ELF-1 (cell line): ENCODE measurements around the gene PTPRJ.

Experiments used
- DNase-seq: peaks from one replicate; pipeline ENCODE4 v3.0.0-alpha.2; 2016; ENCODE audit warnings: low read depth, low spot score

The PTPRJ gene

GRCh38 chr11:48093323-48093722 is 113.0 kb downstream of the PTPRJ start:
- DNase-seq, result no peak

- no peak for DNase-seq
Observed at GRCh38 chr11:48093795-48094642, 113.7 kb downstream of the PTPRJ start.

- DNase-seq, result no peak
Observed at GRCh38 chr11:48094643-48095339, 114.4 kb downstream of the PTPRJ start.

- DNase-seq, result no peak
Observed at GRCh38 chr11:48095779-48096470, 115.6 kb downstream of the PTPRJ start.

DNA sequence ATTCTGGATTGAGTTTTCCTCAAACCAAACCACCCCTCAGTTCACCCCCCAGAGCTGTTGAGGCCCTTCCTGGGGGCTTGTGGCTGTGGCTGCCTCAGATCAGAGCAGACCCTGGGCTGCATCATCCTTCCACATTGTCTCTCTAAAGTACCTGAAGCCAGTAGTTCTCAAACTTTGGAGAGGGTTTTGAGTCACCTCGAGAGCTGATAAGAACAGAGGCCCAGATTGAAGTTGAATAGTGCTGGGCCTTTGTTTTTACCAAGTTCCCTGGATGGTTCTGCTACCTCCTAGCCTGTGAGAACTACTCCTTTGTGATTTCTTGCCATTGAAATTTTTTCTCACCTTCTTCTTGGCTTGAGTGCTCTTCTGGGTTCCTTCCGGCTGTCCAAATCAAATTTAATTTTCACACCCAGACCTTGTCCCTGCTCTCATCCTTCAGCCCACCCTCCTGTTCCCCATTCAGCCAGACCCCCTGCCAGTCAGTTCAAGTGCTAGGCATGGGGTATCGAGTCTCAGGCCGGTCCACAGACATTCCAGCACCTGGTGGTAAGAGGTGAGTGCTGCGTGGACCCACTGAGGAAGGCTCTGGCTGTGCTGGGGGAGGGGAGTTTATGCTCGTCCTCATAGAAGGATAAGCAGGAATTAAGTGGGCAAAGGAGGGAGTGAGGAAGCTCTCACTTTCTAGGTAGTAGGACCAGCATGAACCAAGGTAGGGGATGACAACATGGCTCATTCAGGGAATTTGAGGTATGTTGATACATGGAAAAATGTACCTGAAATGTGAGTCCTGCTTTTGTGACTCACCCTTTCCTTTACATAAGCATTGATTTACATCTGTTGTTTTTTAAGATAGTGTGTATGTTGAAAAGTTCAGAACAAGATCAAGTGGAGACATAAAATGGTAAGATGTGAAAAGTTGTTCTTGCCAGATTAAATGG is 116.5 kb downstream of the PTPRJ start:
- no peak for DNase-seq

DNA sequence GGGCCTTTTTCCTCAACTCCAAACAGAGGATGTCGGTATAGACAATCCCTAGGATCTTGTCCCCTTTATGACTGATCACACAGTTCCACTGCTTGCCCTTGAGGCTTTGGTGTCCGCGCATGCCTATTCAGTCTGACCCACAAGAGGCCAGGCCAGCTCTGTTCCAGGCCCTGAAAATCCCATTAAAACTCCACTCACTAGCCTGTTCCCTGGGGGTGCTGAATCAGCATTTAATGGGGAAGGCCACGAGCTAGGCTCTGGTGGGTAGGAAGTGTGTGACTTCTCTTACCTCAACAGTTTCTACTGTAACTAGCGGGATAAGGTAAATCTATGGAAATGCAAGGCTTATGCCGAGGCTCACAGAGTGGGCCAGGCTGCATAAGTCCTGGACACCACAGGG is 117.7 kb downstream of the PTPRJ start:
- no peak for DNase-seq

DNA sequence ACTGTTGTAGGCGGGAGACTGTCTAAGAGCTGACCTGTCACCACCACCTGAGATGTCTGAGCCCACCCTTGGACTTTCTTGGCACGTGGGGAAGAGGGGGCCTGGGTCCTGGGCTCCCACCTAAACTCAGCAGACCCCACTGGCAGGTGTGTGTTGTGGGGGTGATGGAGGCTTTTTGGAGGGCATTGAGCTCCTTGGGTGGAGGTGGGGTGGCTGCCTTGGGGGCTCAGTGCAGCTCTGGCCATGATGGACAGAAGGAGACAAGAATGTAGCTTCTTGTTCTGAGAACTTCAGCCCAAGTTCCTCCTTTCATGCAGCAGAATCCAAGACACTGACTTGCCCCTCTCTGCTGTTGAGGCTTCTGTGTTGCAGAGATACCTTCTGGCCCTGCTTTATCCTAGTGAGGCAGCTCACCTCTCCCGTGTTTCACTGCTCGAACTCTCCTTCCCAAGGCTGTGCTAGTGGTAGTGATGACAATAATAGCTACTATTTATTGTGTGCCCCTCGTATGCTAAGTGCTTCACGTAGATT is 119.6 kb downstream of the PTPRJ start:
- no peak for DNase-seq

- no peak for DNase-seq
Observed at GRCh38 chr11:48101044-48101733, 120.8 kb downstream of the PTPRJ start.

GRCh38 chr11:48101958-48102357 is 121.6 kb downstream of the PTPRJ start:
- DNase-seq, result no peak

DNA sequence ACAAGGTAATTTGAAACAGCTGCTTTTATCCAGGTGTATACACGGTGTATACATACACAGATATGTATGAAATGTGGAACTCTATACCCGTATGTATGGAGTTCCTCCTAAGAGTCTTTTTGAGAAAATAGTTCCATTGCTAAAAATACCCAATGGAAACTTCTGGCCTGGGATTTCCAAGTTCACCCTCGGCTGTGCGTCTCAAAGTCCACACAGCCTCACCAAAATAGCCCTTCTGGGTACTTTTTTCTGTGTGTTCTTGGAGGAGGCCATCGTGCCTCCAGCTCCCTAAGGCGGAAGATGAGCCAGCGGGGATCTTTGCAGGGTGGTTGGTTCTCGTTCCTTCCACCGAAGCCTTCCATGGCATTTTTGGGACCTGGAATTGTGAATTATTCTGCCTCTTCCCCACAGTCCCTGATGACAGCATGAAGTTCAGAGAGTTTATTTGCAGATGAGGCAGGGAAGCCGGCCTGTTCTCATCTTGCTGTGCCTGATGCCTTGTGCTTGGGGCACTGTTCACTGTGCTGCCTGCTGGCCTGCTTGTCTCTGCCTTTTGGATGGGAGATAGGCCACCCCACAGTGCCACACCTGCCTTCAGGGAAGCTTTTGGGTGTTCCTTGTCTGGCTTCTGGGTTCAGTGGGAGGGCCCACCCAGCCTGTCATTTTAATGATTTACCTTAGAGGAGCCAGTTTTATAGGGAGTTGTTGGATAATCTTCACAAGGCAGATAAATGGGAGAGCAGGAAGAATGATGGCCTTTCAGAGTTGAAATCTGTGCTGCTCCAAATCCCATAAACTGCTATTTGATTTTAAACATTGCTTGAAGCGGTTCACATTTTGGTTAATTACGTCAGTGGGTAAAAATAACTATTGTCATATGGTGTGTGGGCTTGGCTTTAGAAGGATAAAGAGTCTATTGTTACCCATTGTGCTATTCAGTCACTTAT is 123.5 kb downstream of the PTPRJ start:
- DNase-seq, result no peak

GRCh38 chr11:48104568-48104924 is 124.2 kb downstream of the PTPRJ start:
- no peak for DNase-seq

DNA sequence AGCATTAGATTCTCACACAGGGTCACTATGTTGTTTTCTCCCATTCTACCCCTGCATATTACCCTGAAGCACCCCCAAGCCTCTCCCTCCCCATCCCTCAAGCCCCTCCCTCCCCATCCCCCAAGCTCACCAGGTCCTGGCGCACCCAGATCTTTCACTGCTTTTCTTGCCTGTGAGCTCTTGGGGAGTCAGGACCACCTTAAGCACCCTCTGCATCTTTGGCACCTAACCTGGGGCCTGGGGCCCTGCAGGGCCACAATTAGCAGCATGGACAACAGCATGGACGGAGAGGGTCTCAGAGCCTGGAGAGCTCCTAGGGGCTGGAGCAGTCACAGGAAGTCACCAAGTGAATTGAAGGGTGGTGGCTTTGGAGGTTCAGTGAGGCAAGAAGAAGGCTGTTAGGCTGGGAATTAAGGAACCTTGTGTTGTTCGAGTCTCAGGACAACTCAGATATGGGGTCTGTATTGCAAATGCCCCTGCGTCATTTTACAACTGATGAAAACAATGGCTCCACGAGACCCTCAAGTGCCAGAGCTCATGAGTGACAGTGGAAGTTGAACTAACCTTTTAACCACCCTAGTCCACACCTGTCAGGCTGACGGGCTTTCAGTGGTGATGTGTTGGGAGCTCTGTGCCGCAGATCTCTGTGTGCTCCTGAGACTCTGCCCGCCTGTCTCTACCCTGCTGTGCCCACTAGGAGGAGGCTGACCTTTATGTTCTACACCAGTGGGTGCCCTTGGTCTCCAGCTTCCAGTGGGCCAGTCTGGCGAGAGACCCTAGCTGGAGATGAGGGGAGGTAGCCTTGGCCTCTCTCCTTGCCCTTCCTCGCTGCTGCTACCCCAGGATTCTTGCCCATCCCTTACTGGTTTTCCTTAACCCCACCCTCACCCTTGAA is 125.0 kb downstream of the PTPRJ start:
- DNase-seq, result no peak

DNA sequence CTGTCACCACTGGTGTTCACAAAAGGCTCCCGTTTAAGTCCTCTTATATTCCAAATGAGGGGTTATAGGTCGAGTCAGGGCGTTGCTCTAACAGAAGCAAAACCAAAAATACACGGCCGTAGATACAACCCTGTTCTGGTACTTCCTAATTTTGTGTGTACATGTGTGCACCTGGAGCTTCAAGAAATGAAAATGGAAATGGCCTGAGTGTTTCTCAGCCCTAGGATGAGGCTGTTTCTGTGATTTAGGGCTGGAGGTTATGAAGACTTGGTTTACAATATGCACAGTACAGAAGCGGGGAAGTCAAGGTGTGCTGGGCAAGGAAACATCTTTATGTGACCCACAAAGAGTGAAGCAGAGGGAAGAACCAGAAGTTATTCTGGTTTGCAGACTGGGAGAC is 125.8 kb downstream of the PTPRJ start:
- DNase-seq, result no peak

GRCh38 chr11:48107188-48107704 is 126.9 kb downstream of the PTPRJ start:
- DNase-seq, result no peak

GRCh38 chr11:48108231-48109045 is 128.1 kb downstream of the PTPRJ start:
- DNase-seq, result no peak

GRCh38 chr11:48109046-48109666 is 128.8 kb downstream of the PTPRJ start:
- no peak for DNase-seq

- DNase-seq, result no peak
Observed at GRCh38 chr11:48110509-48110766, 130.1 kb downstream of the PTPRJ start.
